BJ (cell line): Measurements from ENCODE around the gene ARHGEF1. TPM values are rescaled to one million over a fixed set of nuclear protein-coding genes. Genes with fewer than 3 reads are reported as not detected.
A peak's percentile ranks its signal among the peaks of the same experiment; 100 is the strongest.

Source experiments
- CTCF ChIA-PET: fragments of 350-600 bp; formaldehyde crosslinking; extraction: SDS; loops from one replicate; lab custom pipeline; 2021; ENCODE audit warnings: antibody characterized with exemption, inconsistent platforms; lab: Yijun Ruan, JAX
- POLR2A ChIA-PET: fragments of 300-600 bp; sonication (Branson Sonifier 250); formaldehyde crosslinking; extraction: SDS; loops from one replicate; lab custom pipeline; 2021; ENCODE audit warnings: antibody characterized with exemption; lab: Charles Lee
- DNase-seq: peaks from one replicate; pipeline ENCODE4 v3.0.0-alpha.2; 2011; ENCODE audit warnings: low read depth
- H3K27me3 ChIP-seq: 2 replicates; pipeline ENCODE4 v1.6.0; 2011; ENCODE audit warnings: low read length; ENCODE audit not compliant: control insufficient read depth, insufficient read depth
- H3K36me3 ChIP-seq: 2 replicates; pipeline ENCODE4 v1.5.1; 2011; ENCODE audit warnings: low read length; ENCODE audit not compliant: control insufficient read depth, insufficient read depth
- H3K4me3 ChIP-seq: 2 replicates; pipeline ENCODE4 v1.5.1; 2011; ENCODE audit warnings: low read depth, mild to moderate bottlenecking, control low read depth, low read length
- CTCF ChIP-seq: IDR thresholded peaks from 2 replicates; pipeline ENCODE4 v1.5.1; 2011; ENCODE audit warnings: low read depth, mild to moderate bottlenecking, control low read depth, inconsistent platforms, low read length, moderate library complexity; ENCODE audit not compliant: insufficient read depth
- polyA plus RNA-seq: library from polyadenylated mRNA; depleted of rRNA; stranded (reverse); fragments of >200 nt; gene quantifications from 2 replicates; pipeline ENCODE4 v1.2.3, GENCODE V29; 2011

ARHGEF1 gene
- polyA plus RNA-seq, 1 experiment, result 41.0 TPM

- peaks cover 29% of the 10 kb centered on the region for H3K36me3 ChIP-seq
- peak overlapping the region; percentile 32 for H3K4me3 ChIP-seq
- TF ChIP-seq CTCF, result no peak
- CTCF ChIA-PET, result interaction anchor here (1.2 to 2.6 kb wide), 7 partner anchors 9 to 541 kb away, joined by 3 to 7 read pairs (median 6); no protein-coding TSS in a partner anchor
- no peak for DNase-seq
- peaks cover 5% of the 10 kb centered on the region for H3K27me3 ChIP-seq
- POLR2A ChIA-PET, result no interaction called here
Measured at GRCh38 chr19:41859213-41859617, 23.8 kb upstream of the ARHGEF1 start.

- peak within 1 kb of the TSS; percentile 94 for H3K4me3 ChIP-seq
- peak; percentile 95 for DNase-seq
- TF ChIP-seq CTCF, result peak; percentile 65
- H3K36me3 ChIP-seq, result peaks cover 34% of the 10 kb centered on the region
- H3K27me3 ChIP-seq, result no peaks in the 10 kb centered on the region
- CTCF ChIA-PET, result interaction anchor here (0.6 to 2.6 kb wide), 11 partner anchors 9 to 1619 kb away, joined by 3 to 7 read pairs (median 6); no protein-coding TSS in a partner anchor
- POLR2A ChIA-PET, result no interaction called here
Measured at GRCh38 chr19:41859618-41860418, 23.2 kb upstream of the ARHGEF1 start, which contains the start of gene RPS19. RPS19 (plus strand) TSS chr19:41860255; CDS start chr19:41860775, 520 bp downstream.

- ChIA-PET CTCF (interaction anchor here (0.6 to 2.6 kb wide), 7 partner anchors 9 to 540 kb away, joined by 3 to 7 read pairs (median 4); no protein-coding TSS in a partner anchor), POLR2A (interaction anchor here (0.7 kb wide), 1 partner anchor 12 kb away, joined by 4 read pairs; no protein-coding TSS in a partner anchor)
- no peak for DNase-seq
- H3K4me3 ChIP-seq, result peak overlapping the region; percentile 94
- TF ChIP-seq CTCF, result no peak
- H3K36me3 ChIP-seq, result peaks cover 37% of the 10 kb centered on the region
- no peaks in the 10 kb centered on the region for H3K27me3 ChIP-seq
Measured at GRCh38 chr19:41860419-41861115, 22.4 kb upstream of the ARHGEF1 start.

- Histone ChIP-seq H3K4me3 (peak overlapping the region; percentile 94), H3K36me3 (peaks cover 38% of the 10 kb centered on the region), H3K27me3 (no peaks in the 10 kb centered on the region)
- CTCF ChIA-PET, result interaction anchor here (0.6 to 2.6 kb wide), 3 partner anchors 8 to 95 kb away, joined by 3 to 7 read pairs (median 3); no protein-coding TSS in a partner anchor
- DNase-seq, result no peak
- POLR2A ChIA-PET, result interaction anchor here (0.7 kb wide), 1 partner anchor 11 kb away, joined by 4 read pairs; no protein-coding TSS in a partner anchor
- TF ChIP-seq CTCF, result no peak
Measured at GRCh38 chr19:41861116-41861768, 21.7 kb upstream of the ARHGEF1 start.
